Activated CD8-positive, alpha-beta T cell treated with anti-CD3 and anti-CD28 coated beads for 36 hours (primary cell): Measurements from ENCODE around the gene PRM2. TPM values are rescaled to one million over a fixed set of nuclear protein-coding genes. Genes with fewer than 3 reads are reported as not detected.

Experiments
- ATAC-seq: fragments of 200-7000 bp; cut with Tn5 transposase; one replicate; pipeline ENCODE4 v1.10.0; 2021; ENCODE audit warnings: mild to moderate bottlenecking, moderate library complexity
- CTCF ChIA-PET: fragments of 350-600 bp; sonication (Branson Sonifier 250); formaldehyde crosslinking; loops from one replicate; lab custom pipeline; 2021; ENCODE audit warnings: antibody characterized with exemption; lab: Charles Lee
- POLR2A ChIA-PET: fragments of 350-600 bp; sonication (Branson Sonifier 250); formaldehyde crosslinking; loops from one replicate; lab custom pipeline; 2021; ENCODE audit warnings: antibody characterized with exemption; lab: Charles Lee
- DNase-seq: peaks from one replicate; pipeline ENCODE4 v3.0.0-alpha.2; 2020
- H3K27ac Mint-ChIP-seq: one replicate; pipeline ENCODE4 v1.8.0; 2021; ENCODE audit warnings: mild to moderate bottlenecking, mixed read lengths
- H3K27me3 Mint-ChIP-seq: one replicate; pipeline ENCODE4 v1.8.0; 2021; ENCODE audit warnings: mixed read lengths
- H3K36me3 Mint-ChIP-seq: one replicate; pipeline ENCODE4 v1.8.0; 2021; ENCODE audit warnings: low read depth, mixed read lengths
- H3K4me1 Mint-ChIP-seq: one replicate; pipeline ENCODE4 v1.8.0; 2021; ENCODE audit warnings: low read depth, mixed read lengths
- H3K4me3 Mint-ChIP-seq: one replicate; pipeline ENCODE4 v1.8.0; 2021; ENCODE audit warnings: mild to moderate bottlenecking, moderate library complexity, mixed read lengths
- H3K9me3 Mint-ChIP-seq: one replicate; pipeline ENCODE4 v1.8.0; 2021; ENCODE audit warnings: mixed read lengths
- intact Hi-C: fragments of 100-400 bp; cut with micrococcal nuclease; formaldehyde crosslinking; loops from one replicate; pipeline ENCODE4 v1.10.0; 2022
- total RNA-seq, 2 experiments: library from RNA; stranded (reverse); gene quantifications; one replicate each; pipeline ENCODE4 v1.2.3, GENCODE V29; 2021
- TF ChIP-seq, protein P1 (sequence below): fragments of 200-600 bp; IDR thresholded peaks from one replicate; pipeline ENCODE4 v1.8.0; 2022; ENCODE audit warnings: antibody characterized with exemption, mild to moderate bottlenecking

Gene PRM2
- total RNA-seq, 2 experiments from 2014 or later, result not detected

- Mint-ChIP-seq H3K4me3 (no peak overlapping the region), H3K27me3 (no peaks in the 10 kb centered on the region), H3K9me3 (no peaks in the 10 kb centered on the region), H3K27ac (no peak overlapping the region), H3K36me3 (no peaks in the 10 kb centered on the region), H3K4me1 (peaks cover 44% of the 10 kb centered on the region)
- CTCF ChIA-PET, result interaction anchor here (1.2 to 1.4 kb wide), 3 partner anchors 8 to 43 kb away, joined by 3 to 4 read pairs (median 3); no protein-coding TSS in a partner anchor
- ATAC-seq (peak; percentile 22), DNase-seq (peak; percentile 31)
- intact Hi-C loops, result loop anchor here (5.0 kb wide), 1 partner anchor 39 kb away; no protein-coding TSS in a partner anchor
- TF ChIP-seq, protein P1, sequence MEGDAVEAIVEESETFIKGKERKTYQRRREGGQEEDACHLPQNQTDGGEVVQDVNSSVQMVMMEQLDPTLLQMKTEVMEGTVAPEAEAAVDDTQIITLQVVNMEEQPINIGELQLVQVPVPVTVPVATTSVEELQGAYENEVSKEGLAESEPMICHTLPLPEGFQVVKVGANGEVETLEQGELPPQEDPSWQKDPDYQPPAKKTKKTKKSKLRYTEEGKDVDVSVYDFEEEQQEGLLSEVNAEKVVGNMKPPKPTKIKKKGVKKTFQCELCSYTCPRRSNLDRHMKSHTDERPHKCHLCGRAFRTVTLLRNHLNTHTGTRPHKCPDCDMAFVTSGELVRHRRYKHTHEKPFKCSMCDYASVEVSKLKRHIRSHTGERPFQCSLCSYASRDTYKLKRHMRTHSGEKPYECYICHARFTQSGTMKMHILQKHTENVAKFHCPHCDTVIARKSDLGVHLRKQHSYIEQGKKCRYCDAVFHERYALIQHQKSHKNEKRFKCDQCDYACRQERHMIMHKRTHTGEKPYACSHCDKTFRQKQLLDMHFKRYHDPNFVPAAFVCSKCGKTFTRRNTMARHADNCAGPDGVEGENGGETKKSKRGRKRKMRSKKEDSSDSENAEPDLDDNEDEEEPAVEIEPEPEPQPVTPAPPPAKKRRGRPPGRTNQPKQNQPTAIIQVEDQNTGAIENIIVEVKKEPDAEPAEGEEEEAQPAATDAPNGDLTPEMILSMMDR, result no peak
- POLR2A ChIA-PET, result interaction anchor here (0.6 to 2.8 kb wide), 8 partner anchors 12 to 1000 kb away, joined by 3 to 19 read pairs (median 4); partner anchors contain the start of gene SOCS1
Measured at GRCh38 chr16:11312718-11313492, 36.6 kb upstream of the PRM2 start.

DNA sequence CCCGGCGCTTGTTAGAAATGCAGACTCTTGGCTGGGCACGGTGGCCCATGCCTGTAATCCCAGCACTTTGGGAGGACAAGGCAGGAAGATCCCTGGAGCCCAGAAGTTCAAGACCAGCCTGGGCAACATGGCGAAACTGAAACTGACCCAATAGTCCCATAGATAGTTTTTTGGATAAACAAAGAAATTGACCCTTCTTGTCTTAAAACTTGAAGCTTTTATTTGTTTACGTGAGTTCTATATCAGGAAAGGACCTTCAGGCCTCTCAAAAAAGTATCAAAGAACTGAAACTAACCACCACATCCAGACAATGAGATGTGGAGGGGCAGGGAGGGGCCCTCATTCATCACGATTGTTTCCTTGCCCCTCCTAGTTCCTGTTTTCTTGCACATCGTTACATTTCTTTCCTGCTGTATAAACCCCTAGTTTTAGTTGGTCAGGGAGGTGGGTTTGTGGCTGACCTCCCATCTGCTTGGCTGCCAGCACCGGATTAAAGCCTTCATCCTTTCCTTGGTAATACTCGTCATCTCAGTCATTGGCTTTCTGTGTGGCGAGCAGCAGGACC lies 34.8 kb upstream of the PRM2 start:
- no peaks in the 10 kb centered on the region for H3K27me3 Mint-ChIP-seq
- peaks cover 44% of the 10 kb centered on the region for H3K4me1 Mint-ChIP-seq
- TF ChIP-seq, protein P1, result no peak
- intact Hi-C loops, result loop anchor here (5.0 kb wide), 1 partner anchor 41 kb away; no protein-coding TSS in a partner anchor
- ATAC-seq (peak; percentile 55), DNase-seq (peak; percentile 70)
- H3K4me3 Mint-ChIP-seq, result peak overlapping the region; percentile 32
- ChIA-PET POLR2A (interaction anchor here (0.6 to 2.8 kb wide), 7 partner anchors 8 to 653 kb away, joined by 3 to 19 read pairs (median 4); partner anchors contain the start of gene SOCS1), CTCF (interaction anchor here (1.3 to 1.4 kb wide), 2 partner anchors 45 to 47 kb away, joined by 3 to 4 read pairs; no protein-coding TSS in a partner anchor)
- H3K9me3 Mint-ChIP-seq, result no peaks in the 10 kb centered on the region
- H3K36me3 Mint-ChIP-seq, result no peaks in the 10 kb centered on the region
- peak overlapping the region; percentile 81 for H3K27ac Mint-ChIP-seq

DNA sequence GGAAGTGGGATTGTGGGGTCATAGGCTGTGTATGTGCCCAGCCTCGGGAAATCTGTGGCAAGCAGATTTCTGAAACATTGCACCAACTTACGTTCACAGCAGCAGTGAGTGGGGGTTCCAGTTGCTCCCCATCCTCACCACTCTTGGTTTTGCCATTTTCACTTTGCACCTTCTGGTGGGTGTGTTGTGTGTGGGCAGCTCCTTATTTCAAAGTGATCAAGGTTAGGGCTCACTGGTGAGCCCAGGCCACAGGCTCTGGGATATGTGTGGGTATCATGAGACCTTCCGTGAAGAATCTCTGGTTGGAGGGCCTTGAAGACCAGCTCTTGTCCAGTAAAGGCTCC lies 34.3 kb upstream of the PRM2 start:
- H3K27ac Mint-ChIP-seq, result peak overlapping the region; percentile 81
- peaks cover 44% of the 10 kb centered on the region for H3K4me1 Mint-ChIP-seq
- DNase-seq, result no peak
- TF ChIP-seq, protein P1, result no peak
- ChIA-PET POLR2A (interaction anchor here (0.6 to 2.8 kb wide), 5 partner anchors 9 to 653 kb away, joined by 3 to 19 read pairs (median 4); partner anchors contain the start of gene SOCS1), CTCF (interaction anchor here (1.4 kb wide), 1 partner anchor 48 kb away, joined by 3 read pairs; no protein-coding TSS in a partner anchor)
- no peaks in the 10 kb centered on the region for H3K27me3 Mint-ChIP-seq
- no peaks in the 10 kb centered on the region for H3K36me3 Mint-ChIP-seq
- no peak overlapping the region for H3K4me3 Mint-ChIP-seq
- ATAC-seq, result no peak
- intact Hi-C loops, result loop anchor here (5.0 kb wide), 1 partner anchor 42 kb away; no protein-coding TSS in a partner anchor
- H3K9me3 Mint-ChIP-seq, result no peaks in the 10 kb centered on the region

GRCh38 chr16:11309895-11310633 lies 33.8 kb upstream of the PRM2 start:
- H3K9me3 Mint-ChIP-seq, result no peaks in the 10 kb centered on the region
- no peaks in the 10 kb centered on the region for H3K36me3 Mint-ChIP-seq
- intact Hi-C loops, result loop anchor here (5.0 kb wide), 1 partner anchor 42 kb away; no protein-coding TSS in a partner anchor
- CTCF ChIA-PET, result interaction anchor here (1.4 kb wide), 1 partner anchor 48 kb away, joined by 3 read pairs; no protein-coding TSS in a partner anchor
- no peak for ATAC-seq
- no peak overlapping the region for H3K27ac Mint-ChIP-seq
- peaks cover 44% of the 10 kb centered on the region for H3K4me1 Mint-ChIP-seq
- no peaks in the 10 kb centered on the region for H3K27me3 Mint-ChIP-seq
- POLR2A ChIA-PET, result interaction anchor here (0.9 to 2.8 kb wide), 4 partner anchors 9 to 55 kb away, joined by 3 to 19 read pairs (median 10); partner anchors contain the start of gene SOCS1
- TF ChIP-seq, protein P1, result no peak
- H3K4me3 Mint-ChIP-seq, result no peak overlapping the region
- DNase-seq, result no peak
